NCI-H2081 treated with DMSO at 0.1 percent for 48 hours (cell line): ENCODE data around the gene S100A1.
"Not testable (repeated sequence)": the region's sequence is repeated elsewhere in the genome, so short reads cannot be mapped to it uniquely, and the experiment has no call there.

Source experiments
- DNase-seq: peaks from one replicate; lab custom pipeline; 2025; lab: John Stamatoyannopoulos, UW

S100A1 gene

DNA sequence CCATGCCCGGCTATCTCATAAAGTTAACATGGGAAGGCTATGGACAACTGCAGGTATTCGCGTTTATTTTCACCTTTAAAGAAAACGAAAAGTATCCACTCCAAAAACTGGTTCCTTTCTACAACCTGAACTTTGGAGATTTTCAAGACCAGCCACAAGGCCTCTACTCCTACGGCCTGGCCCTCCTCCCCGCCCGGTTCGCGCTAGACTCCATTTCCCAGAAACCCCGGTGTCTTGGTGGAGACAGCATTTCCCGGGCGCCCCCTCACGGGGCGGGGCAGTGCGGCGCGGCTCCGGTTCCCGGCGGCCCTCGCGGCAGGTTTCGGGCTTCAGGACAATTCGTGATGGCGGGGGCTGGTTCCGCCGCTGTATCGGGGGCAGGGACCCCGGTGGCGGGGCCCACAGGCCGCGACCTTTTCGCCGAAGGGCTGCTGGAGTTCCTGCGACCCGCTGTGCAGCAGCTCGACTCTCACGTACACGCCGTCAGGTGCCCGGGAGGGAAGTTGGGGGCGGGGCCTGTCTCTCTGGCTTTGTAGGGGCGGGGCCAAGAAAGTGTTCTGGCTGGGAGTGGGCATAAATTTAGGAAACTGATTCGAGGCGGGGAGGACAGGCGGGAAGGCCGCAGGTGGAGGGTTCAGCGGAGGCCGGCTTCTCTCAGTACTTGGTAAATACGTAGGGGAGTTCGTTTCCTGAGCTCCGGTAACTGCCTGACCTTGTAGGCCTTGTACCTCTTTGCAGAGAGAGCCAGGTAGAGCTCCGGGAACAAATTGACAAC lies 30.4 kb downstream of the S100A1 start, which contains the start of gene SNAPIN:
TSS of gene SNAPIN (plus strand) at position 304 of the 775 bp plus-strand sequence. CDS start at position 345, 41 bp downstream.
- DNase-seq, result peak; percentile 84

DNA sequence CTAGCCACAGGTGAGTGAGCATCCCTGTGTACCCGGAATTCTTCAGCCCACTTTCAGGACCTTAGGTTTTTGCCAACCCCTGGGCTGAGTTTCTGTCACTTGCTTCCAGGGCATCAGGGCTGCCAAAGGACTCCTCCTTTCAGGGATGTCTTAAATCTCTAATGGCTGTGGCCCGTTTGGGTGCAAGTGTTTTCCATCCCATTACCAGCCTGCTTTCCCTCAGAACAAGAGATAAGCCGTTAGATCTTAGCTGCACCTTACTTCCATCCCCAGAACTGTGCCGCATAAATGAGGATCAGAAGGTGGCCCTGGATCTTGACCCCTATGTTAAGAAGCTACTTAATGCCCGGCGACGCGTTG lies 30.9 kb downstream of the S100A1 start:
- no peak for DNase-seq

- no peak for DNase-seq
Measured at GRCh38 chr1:153659656-153660055, 31.4 kb downstream of the S100A1 start.

DNA sequence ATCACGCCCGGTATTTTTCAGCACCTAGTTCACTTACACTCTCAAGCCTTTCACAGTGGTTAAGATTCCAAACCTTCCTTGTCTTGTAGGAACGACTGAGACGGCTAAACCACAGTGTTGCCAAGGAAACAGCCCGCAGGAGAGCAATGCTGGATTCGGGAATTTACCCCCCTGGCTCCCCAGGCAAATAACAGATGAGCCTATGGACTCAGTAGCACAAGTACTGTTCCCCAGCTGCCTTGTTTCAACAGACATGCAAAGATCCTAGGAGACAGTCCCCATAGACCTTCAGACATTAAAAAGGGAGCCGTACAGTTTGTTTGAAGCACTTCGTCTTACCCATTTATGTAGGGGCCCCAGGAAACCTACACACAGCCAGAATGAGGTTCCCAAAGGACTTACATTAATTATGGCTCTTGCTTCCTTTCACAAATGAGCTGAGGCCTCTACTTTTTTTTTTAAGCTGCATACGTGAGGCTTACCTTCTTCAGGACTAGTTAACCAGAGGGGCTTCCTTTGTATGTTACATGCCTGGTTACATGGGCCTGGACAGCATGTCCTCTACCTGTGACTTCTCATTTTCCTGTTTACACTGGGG lies 33.0 kb downstream of the S100A1 start:
- no peak for DNase-seq

GRCh38 chr1:153662269-153662668 lies 34.0 kb downstream of the S100A1 start:
- DNase-seq, result no peak

GRCh38 chr1:153663211-153663610 lies 35.0 kb downstream of the S100A1 start:
- no peak for DNase-seq

DNA sequence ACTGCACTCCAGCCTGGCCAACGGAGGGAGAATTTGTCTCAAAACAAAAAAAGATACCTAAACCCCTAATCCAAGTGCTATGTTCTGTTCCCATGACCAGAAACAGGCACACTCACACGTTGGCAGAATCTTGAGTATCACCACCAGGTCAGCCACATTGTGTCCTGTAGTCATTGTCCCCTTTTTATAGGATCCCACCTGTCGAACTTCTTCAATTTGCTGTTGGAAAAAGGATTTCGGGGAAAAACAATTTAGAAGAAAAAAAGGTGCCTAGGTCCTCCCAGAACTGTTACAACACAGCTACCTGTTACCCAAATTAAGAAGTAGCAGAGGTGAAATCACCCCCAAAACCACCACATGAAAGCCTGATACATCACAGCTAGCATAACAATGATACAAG lies 39.2 kb downstream of the S100A1 start:
- DNase-seq, result no peak

- not testable (repeated sequence) for DNase-seq
Measured at GRCh38 chr1:153668672-153669071, 40.4 kb downstream of the S100A1 start.

DNA sequence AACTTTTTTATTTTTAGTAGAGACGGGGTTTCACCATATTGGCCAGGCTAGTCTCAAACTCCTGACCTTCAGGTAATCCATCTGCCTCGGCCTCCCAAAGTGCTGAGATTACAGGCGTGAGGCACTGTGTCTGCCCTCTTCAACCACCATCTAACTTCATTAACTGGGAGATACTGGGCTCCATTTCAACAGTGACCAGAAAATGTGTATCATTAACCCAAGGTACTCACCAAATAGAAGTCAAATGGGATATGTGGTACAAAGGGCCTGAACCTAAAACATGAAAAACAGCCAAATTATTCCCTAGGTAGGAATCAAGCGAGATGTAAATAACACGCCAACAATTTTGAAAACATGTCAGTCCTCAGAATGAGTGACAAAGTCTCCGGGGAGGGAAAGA lies 41.4 kb downstream of the S100A1 start:
- DNase-seq, result no peak

DNA sequence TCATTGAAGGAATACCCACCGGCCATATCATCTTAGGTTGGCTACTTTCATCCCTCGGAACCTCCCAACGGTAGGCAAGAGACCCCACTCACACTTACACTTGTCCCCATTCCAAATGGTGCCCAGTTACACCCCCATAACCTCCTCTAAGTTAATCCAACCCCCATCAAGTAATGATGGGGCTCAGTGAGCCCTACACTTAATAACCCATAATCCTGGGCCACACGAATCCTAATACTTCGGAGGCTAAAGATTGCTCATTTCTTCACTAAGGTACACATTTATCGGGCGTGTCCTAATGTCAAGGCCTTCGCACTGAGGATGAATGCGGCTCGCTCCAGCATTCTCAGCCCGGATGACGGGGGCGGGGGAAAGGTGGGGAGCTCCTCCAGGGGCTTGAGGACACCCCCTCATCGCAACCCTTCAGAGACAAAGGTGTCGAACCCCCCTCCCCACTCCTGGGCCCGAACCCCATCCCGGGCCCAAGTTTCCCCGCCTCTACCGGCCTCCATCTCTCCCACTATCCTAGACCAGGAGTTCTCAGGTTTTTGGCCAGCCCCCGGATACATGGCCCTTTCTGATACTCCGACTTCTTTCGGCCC lies 42.1 kb downstream of the S100A1 start:
- DNase-seq, result no peak

GRCh38 chr1:153670859-153671627 lies 42.8 kb downstream of the S100A1 start, which contains the start of gene ILF2:
Gene ILF2, minus strand, starts transcription at chr1:153670993. Its CDS starts 71 bp downstream, at chr1:153670922.
- peak; percentile 100 for DNase-seq

- DNase-seq, result not testable (repeated sequence)
Measured at GRCh38 chr1:153671628-153672353, 43.6 kb downstream of the S100A1 start.

DNA sequence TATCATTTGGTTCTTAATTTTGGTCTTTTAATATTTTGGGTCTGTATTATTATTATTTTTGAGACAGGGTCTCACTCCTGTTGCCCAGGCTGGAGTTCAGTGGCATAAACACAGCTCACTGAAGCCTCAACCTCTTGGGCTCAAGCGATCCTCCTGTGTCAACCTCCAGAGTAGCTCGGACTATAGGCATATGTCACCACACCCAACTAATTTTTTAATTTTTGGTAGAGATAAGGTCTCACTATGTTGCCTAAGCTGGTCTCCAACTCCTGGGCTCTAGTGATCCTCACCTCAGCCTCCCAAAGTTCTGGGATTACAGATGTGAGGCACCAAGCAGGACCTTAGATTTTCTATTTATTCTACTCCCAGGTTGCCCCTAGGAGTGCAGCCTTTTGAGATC lies 45.3 kb downstream of the S100A1 start:
- no peak for DNase-seq

GRCh38 chr1:153677718-153678518 lies 49.7 kb downstream of the S100A1 start:
- DNase-seq, result no peak

- DNase-seq, result no peak
Measured at GRCh38 chr1:153678519-153679336, 50.5 kb downstream of the S100A1 start, which contains the start of gene NPR1. Gene NPR1, plus strand, starts transcription at chr1:153678688. Its CDS starts 421 bp downstream, at chr1:153679109.

DNA sequence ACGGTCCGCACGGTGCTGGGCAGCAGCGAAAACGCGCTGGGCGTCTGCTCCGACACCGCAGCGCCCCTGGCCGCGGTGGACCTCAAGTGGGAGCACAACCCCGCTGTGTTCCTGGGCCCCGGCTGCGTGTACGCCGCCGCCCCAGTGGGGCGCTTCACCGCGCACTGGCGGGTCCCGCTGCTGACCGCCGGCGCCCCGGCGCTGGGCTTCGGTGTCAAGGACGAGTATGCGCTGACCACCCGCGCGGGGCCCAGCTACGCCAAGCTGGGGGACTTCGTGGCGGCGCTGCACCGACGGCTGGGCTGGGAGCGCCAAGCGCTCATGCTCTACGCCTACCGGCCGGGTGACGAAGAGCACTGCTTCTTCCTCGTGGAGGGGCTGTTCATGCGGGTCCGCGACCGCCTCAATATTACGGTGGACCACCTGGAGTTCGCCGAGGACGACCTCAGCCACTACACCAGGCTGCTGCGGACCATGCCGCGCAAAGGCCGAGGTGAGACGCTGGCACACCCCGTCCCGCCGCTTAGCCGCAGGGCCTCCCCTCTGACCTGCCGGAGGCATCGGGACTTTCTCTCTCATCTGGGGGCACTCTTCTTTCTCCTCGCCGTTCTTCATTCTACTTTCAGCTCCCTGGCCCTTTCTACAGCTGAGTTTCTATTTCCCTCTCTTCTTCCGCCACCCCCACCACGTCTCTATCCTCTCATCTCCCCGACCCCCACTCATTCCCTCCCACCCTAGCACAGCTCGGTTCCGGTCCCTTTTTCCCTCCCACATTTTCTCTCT lies 51.3 kb downstream of the S100A1 start:
- DNase-seq, result no peak

- no peak for DNase-seq
Measured at GRCh38 chr1:153680120-153680403, 51.8 kb downstream of the S100A1 start.
